ENCODE measurements around the gene ZC2HC1B.
"Not testable (repeated sequence)": the region's sequence is repeated elsewhere in the genome, so short reads cannot be mapped to it uniquely, and the experiment has no call there.

The ZC2HC1B gene

DNA sequence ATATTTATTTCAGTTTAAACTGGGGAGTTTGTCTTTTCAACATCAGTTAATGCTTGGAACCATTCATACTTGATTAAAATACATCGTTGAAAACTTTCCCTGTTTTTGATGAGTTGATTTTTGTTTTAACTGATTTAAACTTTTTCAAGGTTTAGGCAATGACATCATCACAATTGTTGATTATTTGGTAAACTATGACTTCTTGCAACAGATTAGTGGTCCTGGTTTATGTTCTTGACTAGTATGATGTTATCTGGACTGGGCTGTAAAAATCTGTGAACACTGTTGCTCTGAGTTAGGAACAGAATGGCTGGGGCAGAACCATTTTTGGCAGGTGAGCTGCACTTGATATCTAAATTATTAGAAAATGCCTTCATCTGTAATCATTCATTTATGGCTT, at the start of gene ZC2HC1B:
TSS of gene ZC2HC1B (plus strand) at position 241 of the 400 bp plus-strand sequence. CDS start at position 307, 66 bp downstream.
- no peak for DNase-seq

DNA sequence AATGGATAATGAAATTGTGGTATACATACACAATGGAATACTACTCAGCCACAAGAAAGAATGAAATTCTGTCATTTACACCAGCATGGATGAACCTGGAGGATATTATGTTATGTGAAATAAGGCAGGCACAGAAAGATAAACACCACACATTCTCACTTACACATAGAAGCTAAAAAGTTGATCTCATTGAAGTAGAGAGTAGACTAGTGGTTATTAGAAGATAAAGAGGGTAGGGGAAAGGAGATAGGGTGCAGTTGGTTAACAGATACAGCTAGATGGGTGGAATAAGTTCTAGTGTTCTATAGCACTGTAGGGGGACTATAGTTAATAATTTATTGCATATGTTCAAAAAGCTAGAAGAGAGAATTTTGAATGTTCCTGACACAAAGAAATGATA, 46.7 kb upstream of the ZC2HC1B start:
- DNase-seq, result no peak

- DNase-seq, result no peak
Measured at GRCh38 chr6:143821359-143821758, 42.9 kb upstream of the ZC2HC1B start.

GRCh38 chr6:143822584-143823024, 41.7 kb upstream of the ZC2HC1B start:
- no peak for DNase-seq

DNA sequence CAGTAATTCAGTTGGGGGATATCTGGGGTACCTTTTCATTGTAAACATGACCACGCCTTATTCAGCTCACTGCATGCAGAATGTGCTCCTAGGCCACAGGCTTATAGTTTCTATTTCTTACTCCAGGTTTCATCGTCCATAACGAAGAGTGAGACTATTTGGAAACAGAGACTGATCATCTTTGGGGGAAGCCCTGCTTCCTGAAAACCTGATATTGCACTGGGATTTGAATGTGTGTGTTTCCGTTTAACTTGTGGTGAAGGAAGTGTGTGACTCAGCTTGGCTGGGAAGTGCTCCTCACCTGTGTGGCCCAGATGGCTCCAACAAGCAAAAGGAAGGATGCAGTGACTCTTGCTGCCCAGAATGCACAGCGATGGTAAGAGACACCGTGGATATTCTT, 40.7 kb upstream of the ZC2HC1B start:
- DNase-seq, result no peak

- DNase-seq, result no peak
Measured at GRCh38 chr6:143828572-143828971, 35.7 kb upstream of the ZC2HC1B start.

DNA sequence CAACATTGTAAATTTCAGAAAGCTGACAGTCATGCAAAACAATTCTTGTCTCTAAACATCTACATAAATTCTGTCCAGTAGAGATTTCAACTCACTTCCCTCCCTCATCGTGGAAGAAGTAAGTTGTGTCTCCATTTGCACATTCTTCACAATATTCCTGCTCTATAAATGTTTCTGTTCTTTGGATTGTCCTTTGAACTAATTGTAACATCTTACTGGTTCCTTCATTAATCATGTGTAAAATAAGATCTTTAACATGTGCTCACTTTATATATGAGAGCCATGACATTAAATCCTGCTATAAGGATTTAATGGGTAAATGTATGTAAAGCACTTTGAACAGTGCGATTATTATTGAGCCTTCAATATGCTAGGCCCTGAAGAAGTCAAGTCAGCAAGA, 28.1 kb upstream of the ZC2HC1B start:
- DNase-seq, result no peak

DNA sequence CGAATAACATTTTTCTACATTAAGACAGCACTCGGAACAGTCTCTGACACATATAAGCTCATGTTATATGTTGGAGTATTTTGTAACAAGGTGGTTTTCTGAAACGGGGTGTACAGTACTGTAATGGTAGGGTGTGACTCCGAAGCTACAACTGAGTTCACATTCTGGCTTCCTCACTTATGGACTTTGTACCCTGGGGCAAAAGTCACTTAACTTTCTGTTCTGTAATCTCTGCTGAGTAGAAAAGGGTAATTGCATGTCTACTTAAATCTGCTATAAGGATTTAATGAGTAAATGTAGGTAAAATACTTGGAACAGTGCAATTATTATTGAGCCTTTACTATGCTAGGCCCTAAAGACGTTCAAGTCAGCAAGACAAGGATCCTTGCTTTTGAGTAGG, 25.9 kb upstream of the ZC2HC1B start:
- no peak for DNase-seq

DNA sequence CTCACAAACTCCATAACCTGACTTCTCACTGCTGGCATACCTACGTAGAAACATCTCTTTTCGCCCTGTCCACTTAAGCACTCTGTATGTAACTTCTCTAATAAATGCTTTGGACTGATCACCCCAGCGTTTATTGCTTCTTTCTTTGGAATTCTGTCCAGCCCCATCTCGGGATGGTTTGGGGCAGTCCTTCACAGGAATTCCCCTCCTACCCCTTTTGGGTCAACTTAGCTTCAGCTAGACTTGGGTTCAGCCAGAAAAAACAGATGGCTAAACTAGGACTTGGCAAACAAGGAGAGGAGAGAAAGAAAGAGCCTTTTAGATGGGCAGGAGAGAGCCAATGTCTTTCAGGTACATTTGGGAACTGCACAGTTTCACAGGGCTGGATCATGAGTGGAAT, 25.1 kb upstream of the ZC2HC1B start:
- DNase-seq, result no peak

- DNase-seq, result no peak
Measured at GRCh38 chr6:143840595-143841265, 23.5 kb upstream of the ZC2HC1B start.

- no peak for DNase-seq
Measured at GRCh38 chr6:143842461-143842901, 21.8 kb upstream of the ZC2HC1B start.

DNA sequence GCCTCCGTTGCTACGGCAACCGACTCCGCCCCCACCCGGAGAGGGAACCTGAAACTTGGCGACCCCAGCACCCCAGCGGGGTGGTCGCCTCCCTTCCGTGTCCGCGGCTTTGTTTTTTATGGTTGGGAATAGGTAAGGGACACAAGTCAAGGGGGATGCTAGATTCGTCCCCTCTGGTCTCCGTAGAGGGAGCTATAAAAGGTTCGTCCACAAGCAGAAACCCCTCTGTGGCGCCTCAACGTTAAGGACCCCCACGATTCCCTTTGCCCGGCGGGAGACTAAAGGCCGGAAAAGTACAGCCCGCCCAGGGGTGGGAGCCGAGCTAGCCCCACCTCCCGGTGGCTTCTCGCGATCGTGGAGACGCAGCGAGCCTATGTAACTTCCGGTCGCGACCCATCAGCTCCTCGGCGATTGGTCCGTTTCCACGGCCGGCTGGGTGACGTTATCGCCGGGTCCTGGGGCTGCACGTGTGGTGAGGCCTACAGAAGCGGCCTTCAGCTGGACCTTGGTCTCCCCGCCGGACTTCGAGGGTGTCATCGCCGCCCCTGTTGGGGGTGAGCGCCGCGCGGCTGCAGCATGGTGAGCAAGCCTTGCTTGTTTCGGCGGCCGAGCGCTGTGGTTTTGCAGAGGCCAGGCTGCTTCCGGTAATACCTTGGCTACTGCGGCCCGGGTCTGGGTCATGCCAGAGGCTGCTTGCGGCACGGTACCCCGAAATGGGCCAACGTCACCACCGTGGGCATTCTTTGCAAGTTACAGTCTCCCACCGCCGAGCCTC, 21.2 kb upstream of the ZC2HC1B start, which contains the start of gene LTV1:
TSS of gene LTV1 (plus strand) at position 437 of the 775 bp plus-strand sequence. CDS start at position 577, 140 bp downstream.
- DNase-seq, result peak; percentile 94

DNA sequence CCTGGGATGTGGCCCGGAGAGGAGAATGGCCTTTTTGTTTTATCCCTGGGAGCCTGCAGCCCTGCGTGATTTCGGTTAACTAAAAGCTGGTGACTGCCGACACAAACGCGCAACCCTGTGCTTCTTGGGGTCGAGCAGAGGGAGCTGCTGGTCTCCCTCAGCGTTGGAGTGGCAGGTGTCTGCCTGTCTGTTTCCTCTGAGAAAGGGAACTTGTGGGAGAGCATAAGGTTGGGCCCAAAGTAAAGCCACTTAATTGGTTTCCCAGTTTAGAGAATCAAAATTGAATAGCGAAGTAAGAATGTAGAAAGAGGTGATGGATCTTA, 20.6 kb upstream of the ZC2HC1B start:
- DNase-seq, result no peak

- peak; percentile 19 for DNase-seq
Measured at GRCh38 chr6:143844006-143844405, 20.3 kb upstream of the ZC2HC1B start.

- DNase-seq, result no peak
Measured at GRCh38 chr6:143845033-143845432, 19.2 kb upstream of the ZC2HC1B start.

DNA sequence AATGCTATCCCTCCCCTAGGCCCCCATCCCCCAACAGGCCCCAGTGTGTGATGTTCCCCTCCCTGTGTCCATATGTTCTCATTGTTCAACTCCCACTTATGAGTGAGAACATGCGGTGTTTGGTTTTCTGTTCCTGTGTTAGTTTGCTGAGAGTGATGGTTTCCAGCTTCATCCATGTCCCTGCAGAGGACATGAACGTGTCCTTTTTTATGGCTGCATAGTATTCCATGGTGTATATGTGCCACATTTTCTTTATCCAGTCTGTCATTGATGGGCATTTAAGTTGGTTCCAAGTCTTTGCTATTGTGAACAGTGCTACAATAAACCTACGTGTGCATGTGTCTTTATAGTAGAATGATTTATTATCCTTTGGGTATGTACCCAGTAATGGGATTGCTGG, 12.6 kb upstream of the ZC2HC1B start:
- DNase-seq, result not testable (repeated sequence)

DNA sequence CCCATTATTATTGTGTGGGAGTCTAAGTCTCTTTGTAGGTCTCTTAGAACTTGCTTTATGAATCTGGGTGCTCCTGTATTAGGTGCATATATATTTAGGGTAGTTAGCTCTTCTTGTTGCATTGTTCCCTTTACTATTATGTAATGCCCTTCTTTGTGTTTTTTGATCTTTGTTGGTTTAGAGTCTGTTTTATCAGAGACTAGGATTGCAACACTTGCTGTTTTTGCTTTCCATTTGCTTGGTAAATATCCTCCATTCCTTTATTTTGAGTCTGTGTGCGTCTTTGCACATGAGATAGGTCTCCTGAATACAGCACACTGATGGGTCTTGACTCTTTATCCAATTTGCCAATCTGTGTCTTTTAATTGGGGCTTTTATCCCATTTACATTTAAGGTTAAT, 9.2 kb upstream of the ZC2HC1B start:
- DNase-seq, result not testable (repeated sequence)

- not testable (repeated sequence) for DNase-seq
Measured at GRCh38 chr6:143856762-143857161, 7.5 kb upstream of the ZC2HC1B start.

DNA sequence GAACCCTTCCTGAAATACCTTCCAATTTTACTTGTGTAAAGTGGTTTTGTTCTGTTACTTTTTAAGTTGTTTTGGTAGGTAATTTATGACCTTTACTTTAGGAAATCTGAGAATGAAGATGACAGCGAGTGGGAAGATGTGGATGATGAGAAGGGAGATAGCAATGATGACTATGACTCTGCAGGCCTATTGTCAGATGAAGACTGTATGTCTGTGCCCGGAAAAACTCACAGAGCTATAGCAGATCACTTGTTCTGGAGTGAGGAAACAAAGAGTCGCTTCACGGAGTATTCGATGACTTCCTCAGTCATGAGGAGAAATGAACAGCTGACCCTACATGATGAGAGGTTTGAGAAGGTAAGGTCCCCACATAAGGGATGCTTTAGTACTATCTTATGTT, 6.6 kb upstream of the ZC2HC1B start:
- DNase-seq, result no peak

- DNase-seq, result no peak
Measured at GRCh38 chr6:143859891-143860660, 4.2 kb upstream of the ZC2HC1B start.

DNA sequence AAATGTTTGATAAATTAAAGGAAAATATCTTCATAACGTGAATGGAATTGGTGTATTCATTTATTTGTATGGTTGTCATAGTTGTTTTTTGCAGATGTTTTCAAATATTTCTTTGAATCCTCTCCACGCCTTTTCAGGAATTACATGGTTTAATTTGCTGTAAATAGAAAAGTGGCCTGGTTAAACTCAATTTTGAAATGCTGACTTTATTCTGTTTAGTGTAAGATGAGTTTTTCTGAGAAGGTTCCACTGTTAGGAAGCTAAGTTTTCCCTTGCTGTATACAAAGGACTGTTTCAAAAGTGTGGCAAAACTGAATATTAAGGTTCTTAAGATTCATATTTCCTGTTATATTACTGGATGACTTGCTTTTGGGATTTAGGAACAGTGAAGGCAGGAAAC, 503 bp upstream of the ZC2HC1B start:
- DNase-seq, result no peak

GRCh38 chr6:143867236-143867635, 3.0 kb downstream of the ZC2HC1B start:
- DNase-seq, result no peak

GRCh38 chr6:143868808-143869207, 4.5 kb downstream of the ZC2HC1B start:
- not testable (repeated sequence) for DNase-seq

Measured in CD4-positive, alpha-beta T cell treated with Interleukin-17A for 1 hour (primary cell).